GM12878 (cell line): ENCODE measurements around the gene IGHMBP2.

ENCODE experiments used
- ATF3 ChIP-seq: IDR thresholded peaks from 2 replicates; pipeline ENCODE4 v1.6.1; 2011; ENCODE audit warnings: low read depth, mild to moderate bottlenecking, low read length, moderate library complexity, borderline replicate concordance; ENCODE audit errors: extremely low read depth
- CBFB ChIP-seq: IDR thresholded peaks from 2 replicates; pipeline ENCODE4 v1.6.1; 2016; ENCODE audit warnings: antibody characterized with exemption, low read depth
- CTCF ChIP-seq, 3 experiments: IDR thresholded peaks in 2 of 3; conservative IDR thresholded peaks in 1 of 3; 2 replicates each; pipeline ENCODE4 v1.5.1; 2011; ENCODE audit warnings: low read depth in 3 of 3, low read length in 3 of 3, mild to moderate bottlenecking in 3 of 3, control low read depth in 2 of 3, moderate library complexity in 2 of 3, inconsistent platforms in 1 of 3, mixed read lengths in 1 of 3; ENCODE audit not compliant: control insufficient read depth in 2 of 3, insufficient read depth in 1 of 3; ENCODE audit errors: extremely low read depth in 1 of 3
- DPF2 ChIP-seq: fragments of 450-650 bp; IDR thresholded peaks from 2 replicates; pipeline ENCODE4 v1.6.1; 2017; ENCODE audit warnings: mild to moderate bottlenecking
- EZH2 ChIP-seq: IDR thresholded peaks from 2 replicates; pipeline ENCODE4 v1.6.1; 2012; ENCODE audit warnings: low read depth, mild to moderate bottlenecking, control low read depth, inconsistent platforms, low read length, borderline replicate concordance; ENCODE audit not compliant: control insufficient read depth
- HDAC2 ChIP-seq: fragments of 200-600 bp; sonication (generic); IDR thresholded peaks from 2 replicates; pipeline ENCODE4 v1.6.1; 2017
- HDAC6 ChIP-seq: fragments of 200-600 bp; sonication (generic); IDR thresholded peaks from one replicate; pipeline ENCODE4 v1.8.0; 2017; ENCODE audit warnings: antibody characterized with exemption; ENCODE audit not compliant: unreplicated experiment
- KDM1A ChIP-seq: fragments of 200-600 bp; sonication (generic); IDR thresholded peaks from 2 replicates; pipeline ENCODE4 v1.6.1; 2016; ENCODE audit warnings: borderline replicate concordance
- NFIC ChIP-seq: IDR thresholded peaks from 2 replicates; pipeline ENCODE4 v1.6.1; 2012; ENCODE audit warnings: low read depth, mild to moderate bottlenecking, inconsistent platforms, low read length, moderate library complexity
- RB1 ChIP-seq: fragments of 450-650 bp; formaldehyde crosslinking; IDR thresholded peaks from 2 replicates; pipeline ENCODE4 v1.6.1; 2017; ENCODE audit warnings: mild to moderate bottlenecking, borderline replicate concordance
- ZBTB4 ChIP-seq: fragments of 450-650 bp; formaldehyde crosslinking; IDR thresholded peaks from 2 replicates; pipeline ENCODE4 v1.4.0; 2022; ENCODE audit warnings: mild to moderate bottlenecking, moderate library complexity
- ZNF217 ChIP-seq: fragments of 450-650 bp; IDR thresholded peaks from 2 replicates; pipeline ENCODE4 v1.6.1; 2017; ENCODE audit warnings: antibody characterized with exemption, mild to moderate bottlenecking

- TF ChIP-seq CBFB = no peak
- no peak for TF ChIP-seq CTCF (IDR thresholded peaks at IDR 0.05 in 2 of 3, conservative IDR thresholded peaks at IDR 0.05 in 1 of 3; ENCODE audit: control insufficient read depth in 2 of 3, extremely low read depth in 1 of 3, insufficient read depth in 1 of 3, low read depth in 3 of 3, low read length in 3 of 3)
- no peak for TF ChIP-seq NFIC
- TF ChIP-seq KDM1A = no peak
- no peak for TF ChIP-seq RB1
- TF ChIP-seq HDAC2 = no peak
- no peak for TF ChIP-seq ZBTB4 (CRISPR knock-in tag)
- no peak for TF ChIP-seq EZH2
- no peak for TF ChIP-seq ZNF217
- TF ChIP-seq DPF2 = no peak
- no peak for TF ChIP-seq ATF3
- no peak for TF ChIP-seq HDAC6
These were observed 34.4 kb downstream of the IGHMBP2 start for GRCh38 chr11:68938088-68938487.
